GM12878 (cell line): ENCODE data around the gene GGACT. TPM values are rescaled to one million over a fixed set of nuclear protein-coding genes. Genes with fewer than 3 reads are reported as not detected.

Experiments used
- ATAC-seq: fragments of 200-7000 bp; cut with Tn5 transposase; 3 replicates; pipeline ENCODE4 v1.9.1; 2020; ENCODE audit warnings: mild to moderate bottlenecking, moderate library complexity
- BruUV-seq: library from RNA; stranded (reverse); fragments of 400-500 nt; replicated peaks from 2 replicates; lab custom pipeline; 2021; lab: Mats Ljungman, UMichigan
- CTCF ChIA-PET: fragments of 300-600 bp; sonication (Branson Sonifier 250); formaldehyde crosslinking; extraction: SDS; loops from one replicate; lab custom pipeline; 2021; ENCODE audit warnings: inconsistent platforms; lab: Yijun Ruan, JAX
- POLR2A ChIA-PET: fragments of 350-600 bp; formaldehyde crosslinking; extraction: SDS; loops from one replicate; lab custom pipeline; 2021; ENCODE audit warnings: inconsistent platforms; lab: Charles Lee
- RAD21 ChIA-PET: fragments of 300-600 bp; sonication (Branson Sonifier 250); formaldehyde crosslinking; loops from one replicate; lab custom pipeline; 2023; ENCODE audit warnings: antibody characterized with exemption; ENCODE audit not compliant: unreplicated experiment; lab: Charles Lee
- SMC1A ChIA-PET: fragments of 300-600 bp; sonication (Branson Sonifier 250); formaldehyde crosslinking; loops from one replicate; lab custom pipeline; 2023; ENCODE audit not compliant: unreplicated experiment, uncharacterized antibody; lab: Charles Lee
- DNase-seq: peaks from one replicate; pipeline ENCODE4 v3.0.0-alpha.2; 2011; ENCODE audit warnings: low read depth, low spot score
- FAIRE-seq: peaks from 3 replicates; lab custom pipeline; 2011; peaks lifted over from hg19 to GRCh38; lab: Jason Lieb, UNC
- H2AFZ ChIP-seq: 2 replicates; pipeline ENCODE4 v1.6.0; 2011; ENCODE audit warnings: low read depth, low read length, control low read depth; ENCODE audit not compliant: control insufficient read depth
- H3K27ac ChIP-seq: 2 replicates; pipeline ENCODE4 v1.5.1; 2011; ENCODE audit warnings: control low read depth; ENCODE audit not compliant: control insufficient read depth, insufficient read depth
- H3K27me3 ChIP-seq, 2 experiments: replicated peaks in 1 of 2; 2 replicates each; pipeline versions ENCODE4 v1.6.0 to v1.6.1; 2011; ENCODE audit warnings: low read length in 1 of 2; ENCODE audit not compliant: control insufficient read depth in 2 of 2, insufficient read depth in 2 of 2
- H3K36me3 ChIP-seq, 2 experiments: 2 replicates each; pipeline ENCODE4 v1.5.1; 2011; ENCODE audit warnings: low read length in 1 of 2; ENCODE audit not compliant: control insufficient read depth in 2 of 2, insufficient read depth in 2 of 2
- H3K4me1 ChIP-seq: 2 replicates; pipeline ENCODE4 v1.6.1; 2011; ENCODE audit warnings: mild to moderate bottlenecking, low read length, moderate library complexity, mixed read lengths; ENCODE audit not compliant: control insufficient read depth, insufficient read depth
- H3K4me2 ChIP-seq: 2 replicates; pipeline ENCODE4 v1.6.0; 2011; ENCODE audit warnings: control low read depth; ENCODE audit not compliant: control insufficient read depth, insufficient read depth
- H3K4me3 ChIP-seq: fragments of 200-600 bp; sonication (generic); 2 replicates; pipeline ENCODE4 v1.5.1; 2016
- H3K79me2 ChIP-seq: 2 replicates; pipeline ENCODE4 v1.6.0; 2011; ENCODE audit warnings: low read length; ENCODE audit not compliant: control insufficient read depth, insufficient read depth
- H3K9ac ChIP-seq: 2 replicates; pipeline ENCODE4 v1.8.0; 2011; ENCODE audit warnings: low read length, control low read depth, mixed read lengths; ENCODE audit not compliant: control insufficient read depth, insufficient read depth
- H3K9me3 ChIP-seq: replicated peaks from 3 replicates; pipeline ENCODE4 v1.5.1; 2011; ENCODE audit warnings: mild to moderate bottlenecking, low read length; ENCODE audit not compliant: control insufficient read depth, insufficient read depth
- H4K20me1 ChIP-seq: 2 replicates; pipeline ENCODE4 v1.6.0; 2011; ENCODE audit not compliant: control insufficient read depth, insufficient read depth
- CREB1 ChIP-seq: IDR thresholded peaks from 2 replicates; pipeline ENCODE4 v1.6.1; 2012; ENCODE audit warnings: low read depth, mild to moderate bottlenecking, inconsistent platforms
- EP300 ChIP-seq, 2 experiments: fragments of 150-350 bp in 1 of 2; IDR thresholded peaks; 2 replicates each; pipeline ENCODE4 v1.6.1; 2011 to 2012; ENCODE audit warnings: low read depth in 2 of 2, low read length in 2 of 2, borderline replicate concordance in 1 of 2, improper control_type of control experiment in 1 of 2, inconsistent platforms in 1 of 2; ENCODE audit not compliant: control insufficient read depth in 1 of 2
- ESRRA ChIP-seq: IDR thresholded peaks from 2 replicates; pipeline ENCODE4 v1.6.1; 2012; ENCODE audit warnings: mild to moderate bottlenecking, low read length, improper control_type of control experiment
- NKRF ChIP-seq: fragments of 450-650 bp; conservative IDR thresholded peaks from 2 replicates; pipeline ENCODE4 v1.6.1; 2017; ENCODE audit warnings: mild to moderate bottlenecking, moderate library complexity
- SMAD1 ChIP-seq: fragments of 450-650 bp; IDR thresholded peaks from 2 replicates; pipeline ENCODE4 v1.6.1; 2018; ENCODE audit warnings: mild to moderate bottlenecking, low read depth; ENCODE audit not compliant: partially characterized antibody
- WGBS: methylation state at CpG from one replicate; pipeline ENCODE4 v1.1.6; 2016; ENCODE audit warnings: low lambda C conversion rate; ENCODE audit not compliant: insufficient replicate concordance, insufficient coverage; ENCODE audit errors: missing lambda C conversion rate; 5-methylcytosine and 5-hydroxymethylcytosine counted together
- in situ Hi-C: fragments of 300-500 bp; cut with MboI; formaldehyde crosslinking; loops from 9 replicates; pipeline ENCODE4 v1.14.3; 2018; ENCODE audit warnings: mixed read lengths
- intact Hi-C: fragments of 100-400 bp; cut with micrococcal nuclease; formaldehyde crosslinking; loops from one replicate; pipeline ENCODE4 v1.14.2; 2022; ENCODE audit not compliant: unreplicated experiment
- polyA plus RNA-seq, 11 experiments: library from polyadenylated mRNA; depleted of rRNA in 4 of 11; unstranded in 6 of 11; stranded (reverse) in 5 of 11; fragments of >200 nt; fragmentation: Nextera tagmentation in 4 of 11; fragmentation: Illumina TruSeq in 1 of 11; extraction: Ambion mirVana in 4 of 11; extraction: Trizol in 1 of 11; gene quantifications; 1 replicate in 1 of 11; 2 replicates in 10 of 11; pipeline versions ENCODE4 v1.2.1 to v1.2.3, GENCODE V29; 2011 to 2016; ENCODE audit warnings: inconsistent platforms in 2 of 11, missing spikeins in 2 of 11, low read depth in 1 of 11
- total RNA-seq, 4 experiments: library from RNA; depleted of rRNA in 3 of 4; stranded (reverse); fragments of >200 nt in 3 of 4; fragmentation: Illumina TruSeq in 1 of 4; extraction: Trizol in 1 of 4; gene quantifications; 2 replicates each; pipeline versions ENCODE4 v1.2.1 to v1.2.3, GENCODE V29; 2013 to 2021

The GGACT gene
- total and polyA plus RNA-seq, 10 of the 15 experiments (the other 5 are each of a cell fraction or from before 2014, with no cell fraction given) = 0.61 to 8.8 (median 4.2) TPM

DNA sequence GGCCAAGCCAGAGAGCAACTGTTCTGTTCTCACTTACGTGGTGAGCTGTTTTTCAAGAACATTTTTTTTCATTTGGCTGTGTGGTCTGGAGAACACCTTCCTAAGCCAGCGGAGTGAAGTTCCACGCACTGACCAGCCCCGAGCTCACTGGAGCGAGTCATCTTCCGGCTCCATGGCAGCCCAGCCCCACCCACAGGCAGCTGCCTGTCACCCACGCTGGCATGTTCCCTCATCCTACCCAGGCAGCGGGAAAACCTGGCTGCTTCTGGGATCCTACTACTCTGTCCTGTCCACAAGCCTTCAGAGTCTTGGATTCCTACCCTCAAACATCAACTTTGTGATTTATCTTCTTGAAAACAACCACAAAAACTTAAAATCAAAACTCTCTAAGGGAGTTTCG, 76.2 kb downstream of the GGACT start:
- Histone ChIP-seq H3K4me3 (no peak overlapping the region), H3K9me3 (no peaks in the 10 kb centered on the region), H3K36me3 (peaks cover 0 to 3% of the 10 kb centered on the region in 2 experiments; a peak in 1 of 4 replicates), H3K4me2 (no peak overlapping the region), H3K4me1 (peaks cover 1% of the 10 kb centered on the region; the same call in 1 of the 2 replicates), H2AFZ (no peak overlapping the region), H4K20me1 (no peaks in the 10 kb centered on the region), H3K27me3 (no peaks in the 10 kb centered on the region), H3K79me2 (no peaks in the 10 kb centered on the region), H3K9ac (no peak overlapping the region), H3K27ac (no peak overlapping the region)
- TF ChIP-seq ESRRA (no peak), SMAD1 (no peak), NKRF (no peak), CREB1 (no peak), EP300 (IDR thresholded peaks at IDR 0.05; ENCODE audit: borderline replicate concordance in 1 of 2, control insufficient read depth in 1 of 2, low read depth in 2 of 2, low read length in 2 of 2) (no peak)
- intact Hi-C loops (loop anchor here (5.0 to 10.0 kb wide), 4 partner anchors 145 to 1070 kb away; no protein-coding TSS in a partner anchor), in situ Hi-C loops (loop anchor here (5.0 to 10.0 kb wide), 3 partner anchors 278 to 855 kb away; no protein-coding TSS in a partner anchor)
- BruUV-seq = no TSS peak
- ChIA-PET SMC1A (no interaction called here), CTCF (interaction anchor here (0.6 to 6.0 kb wide), 4 partner anchors 594 to 901 kb away, joined by 3 to 60 read pairs (median 3); no protein-coding TSS in a partner anchor), POLR2A (no interaction called here), RAD21 (interaction anchor here (1.4 kb wide), 1 partner anchor 277 kb away, joined by 5 read pairs; no protein-coding TSS in a partner anchor)
- 79% methylated on average over 9 of the region's 9 CpGs for WGBS
- ATAC-seq (no peak), DNase-seq (no peak), FAIRE-seq (no peak)
